ENCODE data around the gene ERF. TPM values are rescaled to one million over a fixed set of nuclear protein-coding genes. Genes with fewer than 3 reads are reported as not detected.
A peak's percentile ranks its signal among the peaks of the same experiment; 100 is the strongest.

The ERF gene
- total RNA-seq, 1 experiment from 2014 or later: 96.1 TPM

DNA sequence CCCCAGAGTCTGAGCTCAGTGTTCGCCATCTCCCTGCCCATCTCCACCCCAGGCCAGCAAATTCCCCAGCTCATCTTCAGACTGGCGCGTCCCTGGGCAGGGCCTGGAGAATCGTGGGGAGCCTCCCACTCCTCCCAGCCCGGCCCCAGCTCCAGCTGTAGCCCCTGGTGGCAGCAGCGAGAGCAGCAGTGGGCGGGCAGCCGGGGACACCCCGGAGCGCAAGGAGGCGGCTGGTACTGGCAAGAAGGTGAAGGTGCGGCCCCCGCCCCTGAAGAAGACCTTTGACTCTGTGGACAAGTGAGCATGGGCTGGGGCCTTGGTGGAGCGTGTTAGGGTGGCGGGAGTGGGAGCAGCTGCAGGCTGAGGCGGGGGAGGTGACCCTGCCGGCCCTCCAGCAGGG lies 38.6 kb upstream of the ERF start:
- H3K4me1 ChIP-seq (ENCODE audit: control insufficient read depth in 1 of 2, insufficient read depth in 2 of 2, low read length in 2 of 2): peaks cover 12 to 26% of the 10 kb centered on the region in 2 experiments; a peak in 3 of 4 replicates
- H3K27me3 ChIP-seq (ENCODE audit: insufficient read depth, low read length): no peaks in the 10 kb centered on the region
- intact Hi-C loops (cut with micrococcal nuclease): no loop called here
- ATAC-seq: no peak
- no peak overlapping the region for H3K27ac ChIP-seq (ENCODE audit: low read depth, low read length)
- no TSS peak for BruUV-seq (replicated peaks)
- H3K4me3 ChIP-seq (replicated peaks in 1 of 2; ENCODE audit: low read depth in 1 of 2, low read length in 2 of 2): no peak overlapping the region
- H3K9me2 ChIP-seq (ENCODE audit: insufficient read depth): no peaks in the 10 kb centered on the region
- CTCF ChIA-PET: interaction anchor here (1.0 to 1.3 kb wide), 2 partner anchors 9 kb away, joined by 3 read pairs; partner anchors contain the start of gene PAFAH1B3
- no peak overlapping the region for H3K9ac ChIP-seq (ENCODE audit: low read length)
- POLR2A ChIA-PET: no interaction called here
- no peaks in the 10 kb centered on the region for H3K9me3 ChIP-seq (ENCODE audit: control insufficient read depth in 1 of 2, insufficient read depth in 1 of 2, low read depth in 1 of 2, low read length in 2 of 2)
- no peaks in the 10 kb centered on the region for H4K20me1 ChIP-seq (ENCODE audit: insufficient read depth)
- peaks cover 11 to 16% of the 10 kb centered on the region in 2 experiments; a peak in 3 of 4 replicates for H3K36me3 ChIP-seq (ENCODE audit: control insufficient read depth in 1 of 2, insufficient read depth in 2 of 2, low read length in 2 of 2)
- H2AFZ ChIP-seq (ENCODE audit: low read depth, low read length, poor library complexity, severe bottlenecking): no peak overlapping the region
- DNase-seq (ENCODE audit: low read depth, low spot score): no peak
- H3K79me2 ChIP-seq (ENCODE audit: insufficient read depth, low read length): no peaks in the 10 kb centered on the region
- RAD21 ChIA-PET (ENCODE audit: low non-redundant PET in 1 of 2, low total read pairs in 2 of 2, uncharacterized antibody in 2 of 2, unreplicated experiment in 2 of 2): no interaction called here
- H3K4me2 ChIP-seq (ENCODE audit: low read length): no peak overlapping the region
- peak in 2 of 3 experiments; percentile 22 to 34; a peak in 2 of 6 replicates for TF ChIP-seq CTCF (IDR thresholded peaks at IDR 0.05 in 2 of 3, conservative IDR thresholded peaks at IDR 0.05 in 1 of 3; ENCODE audit: borderline replicate concordance in 1 of 3, insufficient read depth in 1 of 3, low read depth in 2 of 3, low read length in 2 of 3)
- TF ChIP-seq EZH2 (IDR thresholded peaks at IDR 0.05): no peak

DNA sequence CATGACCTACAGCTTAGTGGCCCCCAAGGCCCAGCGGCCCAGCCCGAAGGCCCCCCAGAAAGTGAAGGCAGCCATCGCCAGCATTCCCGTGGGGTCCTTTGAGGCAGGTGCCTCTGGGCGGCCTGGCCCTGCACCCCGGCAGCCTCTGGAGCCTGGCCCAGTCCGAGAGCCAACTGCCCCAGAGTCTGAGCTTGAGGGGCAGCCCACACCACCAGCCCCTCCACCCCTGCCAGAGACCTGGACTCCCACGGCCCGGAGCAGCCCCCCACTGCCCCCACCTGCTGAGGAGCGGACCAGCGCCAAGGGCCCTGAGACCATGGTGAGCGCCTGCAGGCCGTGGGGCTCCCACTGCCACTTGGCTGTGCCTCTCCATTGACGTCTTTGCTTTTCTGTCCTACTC lies 38.0 kb upstream of the ERF start:
- CTCF ChIA-PET: interaction anchor here (1.0 to 1.3 kb wide), 2 partner anchors 9 kb away, joined by 3 read pairs; partner anchors contain the start of gene PAFAH1B3
- H3K9me3 ChIP-seq (ENCODE audit: control insufficient read depth in 1 of 2, insufficient read depth in 1 of 2, low read depth in 1 of 2, low read length in 2 of 2): no peaks in the 10 kb centered on the region
- ATAC-seq: no peak
- RAD21 ChIA-PET (ENCODE audit: low non-redundant PET in 1 of 2, low total read pairs in 2 of 2, uncharacterized antibody in 2 of 2, unreplicated experiment in 2 of 2): no interaction called here
- H3K4me3 ChIP-seq (replicated peaks in 1 of 2; ENCODE audit: low read depth in 1 of 2, low read length in 2 of 2): no peak overlapping the region
- H3K4me2 ChIP-seq (ENCODE audit: low read length): no peak overlapping the region
- no TSS peak for BruUV-seq (replicated peaks)
- TF ChIP-seq ZNF274 (IDR thresholded peaks at IDR 0.05; ENCODE audit: low read depth, low read length) (no peak), ZFX (IDR thresholded peaks at IDR 0.05) (no peak), POLR2AphosphoS5 (IDR thresholded peaks at IDR 0.05; ENCODE audit: low read depth, low read length) (no peak), EZH2phosphoT487 (IDR thresholded peaks at IDR 0.05; ENCODE audit: borderline replicate concordance) (no peak), TCF7L2 (IDR thresholded peaks at IDR 0.05; ENCODE audit: borderline replicate concordance, extremely low read depth, insufficient read depth, insufficient read length) (no peak), SRF (IDR thresholded peaks at IDR 0.05; ENCODE audit: low read depth) (no peak), EZH2 (IDR thresholded peaks at IDR 0.05) (no peak), SIN3A (IDR thresholded peaks at IDR 0.05; ENCODE audit: low read depth) (no peak), CBX3 (IDR thresholded peaks at IDR 0.05; ENCODE audit: low read depth) (no peak), ELF1 (IDR thresholded peaks at IDR 0.05; ENCODE audit: borderline replicate concordance, low read depth) (no peak)
- TF ChIP-seq, protein P1, sequence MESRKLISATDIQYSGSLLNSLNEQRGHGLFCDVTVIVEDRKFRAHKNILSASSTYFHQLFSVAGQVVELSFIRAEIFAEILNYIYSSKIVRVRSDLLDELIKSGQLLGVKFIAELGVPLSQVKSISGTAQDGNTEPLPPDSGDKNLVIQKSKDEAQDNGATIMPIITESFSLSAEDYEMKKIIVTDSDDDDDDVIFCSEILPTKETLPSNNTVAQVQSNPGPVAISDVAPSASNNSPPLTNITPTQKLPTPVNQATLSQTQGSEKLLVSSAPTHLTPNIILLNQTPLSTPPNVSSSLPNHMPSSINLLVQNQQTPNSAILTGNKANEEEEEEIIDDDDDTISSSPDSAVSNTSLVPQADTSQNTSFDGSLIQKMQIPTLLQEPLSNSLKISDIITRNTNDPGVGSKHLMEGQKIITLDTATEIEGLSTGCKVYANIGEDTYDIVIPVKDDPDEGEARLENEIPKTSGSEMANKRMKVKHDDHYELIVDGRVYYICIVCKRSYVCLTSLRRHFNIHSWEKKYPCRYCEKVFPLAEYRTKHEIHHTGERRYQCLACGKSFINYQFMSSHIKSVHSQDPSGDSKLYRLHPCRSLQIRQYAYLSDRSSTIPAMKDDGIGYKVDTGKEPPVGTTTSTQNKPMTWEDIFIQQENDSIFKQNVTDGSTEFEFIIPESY (IDR thresholded peaks at IDR 0.05; ENCODE audit: extremely low read depth, insufficient replicate concordance, low read length): no peak
- POLR2A ChIA-PET: interaction anchor here (0.9 kb wide), 1 partner anchor 9 kb away, joined by 3 read pairs; the partner anchor contains the start of genes PAFAH1B3 and PRR19
- H3K27ac ChIP-seq (ENCODE audit: low read depth, low read length): no peak overlapping the region; the same call in 1 of the 2 replicates
- H3K36me3 ChIP-seq (ENCODE audit: control insufficient read depth in 1 of 2, insufficient read depth in 2 of 2, low read length in 2 of 2): peaks cover 12 to 16% of the 10 kb centered on the region in 2 experiments; a peak in 3 of 4 replicates
- peaks cover 10 to 26% of the 10 kb centered on the region in 2 experiments; a peak in 3 of 4 replicates for H3K4me1 ChIP-seq (ENCODE audit: control insufficient read depth in 1 of 2, insufficient read depth in 2 of 2, low read length in 2 of 2)
- DNase-seq (ENCODE audit: low read depth, low spot score): no peak
- no peak overlapping the region for H2AFZ ChIP-seq (ENCODE audit: low read depth, low read length, poor library complexity, severe bottlenecking)
- no peaks in the 10 kb centered on the region for H4K20me1 ChIP-seq (ENCODE audit: insufficient read depth)
- H3K27me3 ChIP-seq (ENCODE audit: insufficient read depth, low read length): no peaks in the 10 kb centered on the region
- H3K79me2 ChIP-seq (ENCODE audit: insufficient read depth, low read length): no peaks in the 10 kb centered on the region
- H3K9ac ChIP-seq (ENCODE audit: low read length): no peak overlapping the region
- intact Hi-C loops (cut with micrococcal nuclease): no loop called here
- H3K9me2 ChIP-seq (ENCODE audit: insufficient read depth): no peaks in the 10 kb centered on the region
